CD14-positive monocyte (primary cell): ENCODE results near the gene SSBP2. TPM values are rescaled to one million over a fixed set of nuclear protein-coding genes. Genes with fewer than 3 reads are reported as not detected.

Source experiments
- DNase-seq, 3 donors: peaks; one replicate each; pipeline ENCODE4 v3.0.0-alpha.2; 2011 to 2022
- H2AFZ ChIP-seq: 2 replicates; pipeline ENCODE4 v1.6.0; 2012; ENCODE audit warnings: mild to moderate bottlenecking, low read depth, low read length, inconsistent platforms; ENCODE audit not compliant: insufficient read depth, poor library complexity, severe bottlenecking
- H3K27ac ChIP-seq, 2 donors: 1 replicate in 1 of 2; 2 replicates in 1 of 2; pipeline ENCODE4 v1.5.1; 2012 to 2013; ENCODE audit warnings: low read length in 2 of 2, control low read depth in 1 of 2, inconsistent platforms in 1 of 2, low read depth in 1 of 2, mild to moderate bottlenecking in 1 of 2
- H3K27me3 ChIP-seq, 2 donors: one replicate each; pipeline versions ENCODE4 v1.6.0 to v1.6.1; 2011 to 2013; ENCODE audit warnings: low read length in 2 of 2; ENCODE audit not compliant: control insufficient read depth in 2 of 2, insufficient read depth in 2 of 2
- H3K36me3 ChIP-seq, 2 donors: replicated peaks in 1 of 2; 1 replicate in 1 of 2; 2 replicates in 1 of 2; pipeline versions ENCODE4 v1.5.1 to v1.6.1; 2012 to 2013; ENCODE audit warnings: low read length in 2 of 2, control low read depth in 1 of 2, inconsistent platforms in 1 of 2, mild to moderate bottlenecking in 1 of 2; ENCODE audit not compliant: insufficient read depth in 2 of 2, control insufficient read depth in 1 of 2
- H3K4me1 ChIP-seq, 2 donors: 1 replicate in 1 of 2; 2 replicates in 1 of 2; pipeline versions ENCODE4 v1.5.1 to v1.6.1; 2012 to 2013; ENCODE audit warnings: low read length in 2 of 2, control low read depth in 1 of 2, inconsistent platforms in 1 of 2, mild to moderate bottlenecking in 1 of 2, moderate library complexity in 1 of 2; ENCODE audit not compliant: insufficient read depth in 2 of 2, control insufficient read depth in 1 of 2
- H3K4me2 ChIP-seq: replicated peaks from 2 replicates; pipeline ENCODE3; 2012; ENCODE audit warnings: low read length, moderate library complexity, mild to moderate bottlenecking; ENCODE audit not compliant: poor library complexity, severe bottlenecking; ENCODE audit errors: extremely low read depth
- H3K4me3 ChIP-seq, 3 experiments: fragments of 200-600 bp in 1 of 3; sonication (generic) in 1 of 3; replicated peaks in 1 of 3; 1 replicate in 2 of 3; 2 replicates in 1 of 3; pipeline ENCODE4 v1.5.1; 2011 to 2013; ENCODE audit warnings: low read length in 3 of 3, mild to moderate bottlenecking in 3 of 3, control low read depth in 2 of 3, low read depth in 2 of 3, inconsistent platforms in 1 of 3, moderate library complexity in 1 of 3
- H3K79me2 ChIP-seq: 2 replicates; pipeline ENCODE4 v1.6.0; 2012; ENCODE audit warnings: mild to moderate bottlenecking, control low read depth, inconsistent platforms, low read length, moderate library complexity; ENCODE audit not compliant: insufficient read depth
- H3K9ac ChIP-seq: 2 replicates; pipeline ENCODE4 v1.6.0; 2017; ENCODE audit warnings: low read length, mild to moderate bottlenecking; ENCODE audit not compliant: insufficient read depth, poor library complexity, severe bottlenecking
- H3K9me3 ChIP-seq, 2 donors: replicated peaks in 1 of 2; 1 replicate in 1 of 2; 2 replicates in 1 of 2; pipeline versions ENCODE4 v1.5.1 to v1.6.1; 2012 to 2013; ENCODE audit warnings: low read length in 2 of 2, control low read depth in 1 of 2; ENCODE audit not compliant: control insufficient read depth in 1 of 2, insufficient read depth in 1 of 2
- H4K20me1 ChIP-seq: 2 replicates; pipeline ENCODE4 v1.6.0; 2012; ENCODE audit warnings: mild to moderate bottlenecking, low read length, control low read depth, moderate library complexity; ENCODE audit not compliant: insufficient read depth
- H3K27ac Mint-ChIP-seq, 7 donors: one replicate each; pipeline ENCODE4 v1.8.0; 2020; ENCODE audit warnings: mild to moderate bottlenecking in 7 of 7, mixed read lengths in 7 of 7, moderate library complexity in 6 of 7, inconsistent platforms in 2 of 7
- H3K27me3 Mint-ChIP-seq, 3 donors: one replicate each; pipeline ENCODE4 v1.8.0; 2021 to 2022; ENCODE audit warnings: low read depth in 3 of 3, mild to moderate bottlenecking in 3 of 3, mixed read lengths in 3 of 3, moderate library complexity in 3 of 3, inconsistent platforms in 1 of 3
- H3K36me3 Mint-ChIP-seq, 2 donors: one replicate each; pipeline ENCODE4 v1.8.0; 2020; ENCODE audit warnings: mixed read lengths in 2 of 2, inconsistent platforms in 1 of 2, mild to moderate bottlenecking in 1 of 2
- H3K4me1 Mint-ChIP-seq: one replicate; pipeline ENCODE4 v1.8.0; 2020; ENCODE audit warnings: mild to moderate bottlenecking, mixed read lengths
- H3K4me3 Mint-ChIP-seq, 2 donors: one replicate each; pipeline ENCODE4 v1.8.0; 2020; ENCODE audit warnings: mild to moderate bottlenecking in 2 of 2, mixed read lengths in 2 of 2, moderate library complexity in 1 of 2
- H3K9me3 Mint-ChIP-seq, 7 donors: one replicate each; pipeline ENCODE4 v1.8.0; 2020 to 2022; ENCODE audit warnings: mixed read lengths in 7 of 7, mild to moderate bottlenecking in 6 of 7, moderate library complexity in 6 of 7, inconsistent platforms in 2 of 7
- CTCF ChIP-seq: fragments of 200-600 bp; IDR thresholded peaks from one replicate; pipeline ENCODE4 v1.8.0; 2022; ENCODE audit warnings: antibody characterized with exemption, mild to moderate bottlenecking
- WGBS: methylation state at CpG from one replicate; pipeline ENCODE4 v1.1.5; 2013; ENCODE audit warnings: missing lambda C conversion rate; ENCODE audit not compliant: insufficient coverage; 5-methylcytosine and 5-hydroxymethylcytosine counted together
- intact Hi-C, 2 donors: fragments of 100-400 bp; cut with micrococcal nuclease; formaldehyde crosslinking; loops; one replicate each; pipeline versions ENCODE4 v1.15.0 to v1.15.1; 2023
- polyA plus RNA-seq, 3 donors: library from polyadenylated mRNA; depleted of rRNA in 1 of 3; unstranded in 2 of 3; stranded (reverse) in 1 of 3; fragments of 300-500 nt in 2 of 3; fragments of >200 nt in 1 of 3; fragmentation: Illumina TruSeq in 2 of 3; gene quantifications; 1 replicate in 2 of 3; 2 replicates in 1 of 3; pipeline ENCODE4 v1.2.3, GENCODE V29; 2012 to 2021

Gene SSBP2
- polyA plus RNA-seq, 3 donors, result 29.1 to 55.2 (median 53.4) TPM

DNA sequence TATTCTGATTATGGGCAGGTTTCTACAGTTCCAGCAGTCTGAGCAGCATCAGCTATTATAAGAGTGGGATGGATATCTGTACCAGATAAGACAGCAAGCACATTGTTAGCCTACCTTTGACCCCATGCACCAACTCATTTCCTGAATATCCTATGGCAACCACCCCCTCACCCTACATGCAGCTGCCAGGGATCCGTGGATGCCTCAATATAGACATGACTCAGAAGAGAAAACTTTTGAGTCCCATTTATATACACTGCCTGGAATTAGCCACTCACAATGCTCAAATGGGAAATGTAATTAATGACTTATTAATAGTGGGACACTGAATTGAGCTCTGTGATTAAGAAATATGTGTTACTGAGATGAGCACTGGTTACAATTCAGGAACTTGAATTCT, 124.4 kb downstream of the SSBP2 start:
- no peak overlapping the region for H3K4me3 Mint-ChIP-seq

GRCh38 chr5:81609810-81610375, 141.0 kb downstream of the SSBP2 start:
- no peak for DNase-seq
- Mint-ChIP-seq H3K9me3 (peaks cover 11 to 21% (median 16%) of the 10 kb centered on the region in 7 donors), H3K4me1 (peaks cover 2% of the 10 kb centered on the region), H3K4me3 (no peak overlapping the region), H3K36me3 (peaks cover 25 to 30% of the 10 kb centered on the region in 2 donors), H3K27me3 (no peaks in the 10 kb centered on the region), H3K27ac (peak overlapping the region in 1 of 7 donors; percentile 46)
- no peak overlapping the region for H3K27ac ChIP-seq
- H3K9ac ChIP-seq, result no peak overlapping the region
- peaks cover 6 to 7% of the 10 kb centered on the region in 2 donors for H3K9me3 ChIP-seq
- no peaks in the 10 kb centered on the region for H3K79me2 ChIP-seq
- peaks cover 8 to 22% of the 10 kb centered on the region in 2 donors for H3K36me3 ChIP-seq
- intact Hi-C loops, result no loop called here
- H2AFZ ChIP-seq, result no peak overlapping the region
- TF ChIP-seq CTCF, result no peak
- H4K20me1 ChIP-seq, result no peaks in the 10 kb centered on the region
- no peak overlapping the region for H3K4me3 ChIP-seq
- 100% methylated on average over 2 of the region's 7 CpGs for WGBS
- H3K4me2 ChIP-seq, result no peak overlapping the region
- H3K4me1 ChIP-seq, result no peaks in the 10 kb centered on the region
- H3K27me3 ChIP-seq, result no peaks in the 10 kb centered on the region

More for the DNA sequence above, 124.4 kb downstream of the SSBP2 start:
- Histone ChIP-seq H3K36me3 (peaks cover 3 to 4% of the 10 kb centered on the region in 2 donors), H3K4me3 (no peak overlapping the region), H3K4me2 (no peak overlapping the region), H4K20me1 (no peaks in the 10 kb centered on the region), H3K27ac (no peak overlapping the region), H3K9ac (no peak overlapping the region), H3K9me3 (no peaks in the 10 kb centered on the region), H3K79me2 (no peaks in the 10 kb centered on the region), H2AFZ (no peak overlapping the region), H3K27me3 (no peaks in the 10 kb centered on the region), H3K4me1 (no peaks in the 10 kb centered on the region)
- WGBS, result no CpG with 5 or more reads among the region's 1 CpG
- Mint-ChIP-seq H3K27me3 (peaks cover 0 to 2% (median 0%) of the 10 kb centered on the region in 3 donors), H3K36me3 (peaks cover 6 to 11% of the 10 kb centered on the region in 2 donors), H3K9me3 (peaks cover 0 to 7% (median 5%) of the 10 kb centered on the region in 7 donors), H3K4me1 (peaks cover 3% of the 10 kb centered on the region), H3K27ac (no peak overlapping the region)
- no peak for TF ChIP-seq CTCF
- intact Hi-C loops, result no loop called here
- no peak for DNase-seq
